Measurements from ENCODE around the gene KPNA2. TPM values are rescaled to one million over a fixed set of nuclear protein-coding genes. Genes with fewer than 3 reads are reported as not detected.

Gene KPNA2
- total and polyA plus RNA-seq, 2 of the 13 experiments (the other 11 are each of a cell fraction or from before 2014, with no cell fraction given), result 111 to 305 TPM

GRCh38 chr17:68035523-68036303 lies at the start of gene KPNA2 (continued):
- no peak for TF ChIP-seq MAFK (conservative IDR thresholded peaks at IDR 0.05 in 1 of 2, IDR thresholded peaks at IDR 0.05 in 1 of 2; ENCODE audit: low read length in 2 of 2)
- TF ChIP-seq ZBTB39 (CRISPR knock-in tag; IDR thresholded peaks at IDR 0.05), result peak; percentile 85; the same call in 1 of the 2 replicates
- TF ChIP-seq IRX3 (CRISPR knock-in tag; IDR thresholded peaks at IDR 0.05; ENCODE audit: borderline replicate concordance, low read depth), result peak; percentile 91
- TF ChIP-seq PAX8 (CRISPR knock-in tag; IDR thresholded peaks at IDR 0.05; ENCODE audit: borderline replicate concordance), result no peak; the same call in 1 of the 2 replicates
- TF ChIP-seq ARHGAP35 (CRISPR knock-in tag; IDR thresholded peaks at IDR 0.05; ENCODE audit: borderline replicate concordance), result peak; percentile 94
- peak; percentile 86; the same call in 1 of the 2 replicates for TF ChIP-seq SMAD1 (CRISPR knock-in tag; IDR thresholded peaks at IDR 0.05; ENCODE audit: borderline replicate concordance, low read depth)
- peak; percentile 98 for TF ChIP-seq MAX (IDR thresholded peaks at IDR 0.05)
- TF ChIP-seq NAIF1 (CRISPR knock-in tag; IDR thresholded peaks at IDR 0.05; ENCODE audit: borderline replicate concordance), result peak; percentile 27
- TF ChIP-seq ZNF713 (CRISPR knock-in tag; IDR thresholded peaks at IDR 0.05), result peak; percentile 20; the same call in 1 of the 2 replicates
- peak; percentile 53; the same call in 1 of the 2 replicates for TF ChIP-seq NCOR1 (IDR thresholded peaks at IDR 0.05; ENCODE audit: borderline replicate concordance, low read length)
- peak; percentile 76 for TF ChIP-seq HOMEZ (CRISPR knock-in tag; IDR thresholded peaks at IDR 0.05; ENCODE audit: low read depth)
- TF ChIP-seq ZNF282 (IDR thresholded peaks at IDR 0.05; ENCODE audit: partially characterized antibody), result peak; percentile 100
- TF ChIP-seq PRDM15 (CRISPR knock-in tag; IDR thresholded peaks at IDR 0.05), result peak; percentile 63
- peak; percentile 80 for TF ChIP-seq PATZ1 (CRISPR knock-in tag; IDR thresholded peaks at IDR 0.05)
- peak; percentile 96 for TF ChIP-seq ZNF30 (CRISPR knock-in tag; IDR thresholded peaks at IDR 0.05)
- TF ChIP-seq SRSF4 (IDR thresholded peaks at IDR 0.05; ENCODE audit: low read depth, low read length, poor library complexity, severe bottlenecking), result peak; percentile 47
- peak; percentile 73; the same call in 1 of the 2 replicates for TF ChIP-seq ZNF33A (CRISPR knock-in tag; IDR thresholded peaks at IDR 0.05; ENCODE audit: borderline replicate concordance)

Measured in HepG2 (cell line).